Astrocyte (in vitro differentiated cells and primary cell): Measurements from ENCODE around the gene VAC14. TPM values are rescaled to one million over a fixed set of nuclear protein-coding genes. Genes with fewer than 3 reads are reported as not detected.

ENCODE experiments used
- DNase-seq: peaks from one replicate; pipeline ENCODE4 v3.0.0-alpha.2; 2010; ENCODE audit warnings: low read depth
- FAIRE-seq: peaks from 2 replicates; lab custom pipeline; 2011; peaks lifted over from hg19 to GRCh38; lab: Jason Lieb, UNC
- H2AFZ ChIP-seq: 2 replicates; pipeline ENCODE4 v1.6.0; 2012; ENCODE audit warnings: low read depth, low read length, inconsistent platforms
- H3K27ac ChIP-seq: 2 replicates; pipeline ENCODE4 v1.5.1; 2011; ENCODE audit warnings: low read depth, low read length, inconsistent platforms
- H3K27me3 ChIP-seq: 2 replicates; pipeline ENCODE4 v1.6.0; 2011; ENCODE audit warnings: low read length, inconsistent platforms; ENCODE audit not compliant: insufficient read depth
- H3K36me3 ChIP-seq: 2 replicates; pipeline ENCODE4 v1.5.1; 2011; ENCODE audit warnings: low read length, inconsistent platforms; ENCODE audit not compliant: insufficient read depth
- H3K4me1 ChIP-seq: 2 replicates; pipeline ENCODE4 v1.5.1; 2011; ENCODE audit warnings: low read length, inconsistent platforms; ENCODE audit not compliant: insufficient read depth
- H3K4me2 ChIP-seq: 2 replicates; pipeline ENCODE4 v1.6.0; 2012; ENCODE audit warnings: low read length, inconsistent platforms
- H3K4me3 ChIP-seq: 2 replicates; pipeline ENCODE4 v1.5.1; 2011; ENCODE audit warnings: low read depth, mild to moderate bottlenecking, low read length, inconsistent platforms; ENCODE audit not compliant: insufficient read depth
- H3K79me2 ChIP-seq: 2 replicates; pipeline ENCODE4 v1.6.0; 2012; ENCODE audit warnings: mild to moderate bottlenecking, low read length, inconsistent platforms; ENCODE audit not compliant: insufficient read depth
- H3K9ac ChIP-seq: 2 replicates; pipeline ENCODE4 v1.6.0; 2012; ENCODE audit warnings: mild to moderate bottlenecking, low read length, inconsistent platforms
- H3K9me3 ChIP-seq: 2 replicates; pipeline ENCODE4 v1.5.1; 2012; ENCODE audit warnings: low read depth, mild to moderate bottlenecking, low read length, inconsistent platforms; ENCODE audit not compliant: insufficient read depth
- H4K20me1 ChIP-seq: 2 replicates; pipeline ENCODE4 v1.6.0; 2012; ENCODE audit warnings: low read length, inconsistent platforms; ENCODE audit not compliant: insufficient read depth
- H3K27ac Mint-ChIP-seq: one replicate; pipeline ENCODE4 v1.8.0; 2021; ENCODE audit warnings: mild to moderate bottlenecking, mixed read lengths; ENCODE audit not compliant: unreplicated experiment
- H3K27me3 Mint-ChIP-seq: one replicate; pipeline ENCODE4 v1.8.0; 2021; ENCODE audit warnings: low read depth, mixed read lengths; ENCODE audit not compliant: unreplicated experiment
- H3K36me3 Mint-ChIP-seq: one replicate; pipeline ENCODE4 v1.8.0; 2021; ENCODE audit warnings: low read depth, mixed read lengths; ENCODE audit not compliant: unreplicated experiment
- H3K4me1 Mint-ChIP-seq: one replicate; pipeline ENCODE4 v1.8.0; 2021; ENCODE audit warnings: low read depth, mixed read lengths; ENCODE audit not compliant: unreplicated experiment
- H3K4me3 Mint-ChIP-seq: one replicate; pipeline ENCODE4 v1.8.0; 2021; ENCODE audit warnings: mild to moderate bottlenecking, moderate library complexity, mixed read lengths; ENCODE audit not compliant: unreplicated experiment
- H3K9me3 Mint-ChIP-seq: one replicate; pipeline ENCODE4 v1.8.0; 2021; ENCODE audit warnings: mild to moderate bottlenecking, mixed read lengths; ENCODE audit not compliant: unreplicated experiment
- EZH2 ChIP-seq: IDR thresholded peaks from 2 replicates; pipeline ENCODE4 v1.6.1; 2012; ENCODE audit warnings: mild to moderate bottlenecking, low read length, inconsistent platforms; ENCODE audit not compliant: insufficient read depth
- total RNA-seq: library from RNA; stranded (reverse); gene quantifications from 2 replicates; pipeline ENCODE4 v1.2.1, GENCODE V29; 2021
- TF ChIP-seq, protein P1 (sequence below): IDR thresholded peaks from 2 replicates; pipeline ENCODE4 v1.5.1; 2011; ENCODE audit warnings: low read depth, mild to moderate bottlenecking, inconsistent platforms, low read length, moderate library complexity; ENCODE audit not compliant: insufficient read depth

The VAC14 gene
- total RNA-seq, 1 donor from 2014 or later, result 27.8 TPM

DNA sequence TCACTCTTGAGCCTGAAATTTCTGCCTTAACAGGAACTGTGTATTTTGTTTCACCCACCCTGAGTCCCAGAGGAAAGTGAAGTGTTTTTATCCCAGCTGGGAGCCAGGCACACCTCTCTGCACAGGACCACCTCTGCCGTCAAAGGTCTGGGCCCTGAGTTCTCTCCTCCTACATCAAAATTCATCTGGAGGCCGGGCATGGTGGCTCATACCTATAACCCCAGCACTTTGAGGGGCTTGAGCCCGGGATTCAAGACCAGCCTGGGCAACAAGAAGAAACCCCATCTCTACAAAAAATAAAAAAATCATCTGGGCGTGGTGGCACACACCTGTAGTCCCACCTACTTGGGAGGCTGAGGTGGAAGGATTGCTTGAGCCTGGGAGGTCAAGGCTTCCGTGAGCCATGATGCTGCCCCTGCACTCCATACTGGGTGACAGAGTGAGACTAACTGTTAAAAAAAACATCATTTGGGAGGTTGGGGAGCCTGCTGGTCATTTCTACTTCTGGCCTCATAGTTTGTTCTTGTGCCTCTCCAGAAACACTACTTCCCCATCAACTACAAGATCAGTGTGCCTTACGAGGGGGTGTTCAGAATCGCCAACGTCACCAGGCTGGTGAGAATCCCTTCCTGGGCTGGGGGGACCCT is 144.8 kb downstream of the VAC14 start:
- Mint-ChIP-seq H3K27ac (no peak overlapping the region), H3K36me3 (no peaks in the 10 kb centered on the region), H3K27me3 (peaks cover 7% of the 10 kb centered on the region), H3K9me3 (no peaks in the 10 kb centered on the region), H3K4me3 (no peak overlapping the region), H3K4me1 (peaks cover 8% of the 10 kb centered on the region)
- Histone ChIP-seq H3K4me2 (no peak overlapping the region), H3K27me3 (no peaks in the 10 kb centered on the region), H3K4me3 (no peak overlapping the region), H3K79me2 (no peaks in the 10 kb centered on the region), H3K9me3 (no peaks in the 10 kb centered on the region), H3K36me3 (no peaks in the 10 kb centered on the region), H4K20me1 (no peaks in the 10 kb centered on the region), H2AFZ (no peak overlapping the region), H3K27ac (no peak overlapping the region), H3K9ac (no peak overlapping the region), H3K4me1 (peaks cover 11% of the 10 kb centered on the region)
- FAIRE-seq, result no peak
- DNase-seq, result no peak
- TF ChIP-seq EZH2, result no peak
- TF ChIP-seq, protein P1, sequence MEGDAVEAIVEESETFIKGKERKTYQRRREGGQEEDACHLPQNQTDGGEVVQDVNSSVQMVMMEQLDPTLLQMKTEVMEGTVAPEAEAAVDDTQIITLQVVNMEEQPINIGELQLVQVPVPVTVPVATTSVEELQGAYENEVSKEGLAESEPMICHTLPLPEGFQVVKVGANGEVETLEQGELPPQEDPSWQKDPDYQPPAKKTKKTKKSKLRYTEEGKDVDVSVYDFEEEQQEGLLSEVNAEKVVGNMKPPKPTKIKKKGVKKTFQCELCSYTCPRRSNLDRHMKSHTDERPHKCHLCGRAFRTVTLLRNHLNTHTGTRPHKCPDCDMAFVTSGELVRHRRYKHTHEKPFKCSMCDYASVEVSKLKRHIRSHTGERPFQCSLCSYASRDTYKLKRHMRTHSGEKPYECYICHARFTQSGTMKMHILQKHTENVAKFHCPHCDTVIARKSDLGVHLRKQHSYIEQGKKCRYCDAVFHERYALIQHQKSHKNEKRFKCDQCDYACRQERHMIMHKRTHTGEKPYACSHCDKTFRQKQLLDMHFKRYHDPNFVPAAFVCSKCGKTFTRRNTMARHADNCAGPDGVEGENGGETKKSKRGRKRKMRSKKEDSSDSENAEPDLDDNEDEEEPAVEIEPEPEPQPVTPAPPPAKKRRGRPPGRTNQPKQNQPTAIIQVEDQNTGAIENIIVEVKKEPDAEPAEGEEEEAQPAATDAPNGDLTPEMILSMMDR, result no peak

DNA sequence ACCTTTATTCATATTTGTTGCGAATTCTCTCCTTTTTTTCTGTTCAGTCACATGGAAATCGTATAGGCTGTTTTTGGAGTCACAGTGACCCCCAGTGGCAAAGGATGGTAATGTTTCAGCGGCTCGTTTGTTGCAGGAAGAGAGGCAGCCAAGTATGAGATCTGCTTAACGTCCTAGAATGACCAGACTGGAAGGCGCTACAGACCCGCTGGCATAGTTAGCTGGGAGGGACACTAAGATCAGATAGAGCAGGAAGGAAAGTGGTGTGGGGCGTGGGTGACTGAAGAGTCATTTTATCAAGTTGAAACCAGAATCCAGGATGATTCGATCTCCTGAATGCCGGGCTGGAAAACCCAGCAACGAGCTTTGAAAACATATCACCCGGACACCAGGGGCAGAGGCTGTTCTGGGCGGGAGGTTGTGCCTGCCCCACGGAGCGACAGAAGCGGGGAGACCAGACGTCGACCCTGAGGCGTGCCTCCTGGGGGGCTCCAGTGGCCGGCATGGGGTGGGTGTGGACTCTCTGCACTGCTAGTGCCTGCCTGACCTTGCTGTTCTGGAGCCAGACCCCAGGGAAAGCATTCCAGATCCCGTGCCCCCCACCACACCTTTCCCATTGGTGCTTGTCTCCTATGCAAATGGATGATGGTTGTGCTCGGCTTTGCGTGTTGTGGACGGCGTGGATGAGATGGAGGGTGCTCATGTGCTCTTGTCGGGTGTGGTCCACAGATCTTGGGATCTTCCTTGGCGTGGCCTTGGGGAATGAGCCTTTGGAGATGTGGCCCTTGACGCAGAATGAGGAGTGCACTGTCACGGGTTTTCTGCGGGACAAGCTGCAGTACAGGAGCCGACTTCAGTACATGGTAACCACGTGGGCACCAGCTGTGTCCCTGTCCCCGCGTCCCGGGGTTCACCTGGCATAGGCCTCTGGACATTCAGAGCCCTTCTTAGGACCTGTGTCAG is 146.9 kb downstream of the VAC14 start:
- TF ChIP-seq EZH2, result no peak
- TF ChIP-seq, protein P1, result peak; percentile 96
- no peak overlapping the region for H3K4me3 Mint-ChIP-seq
- Histone ChIP-seq H3K4me1 (peaks cover 12% of the 10 kb centered on the region), H3K36me3 (no peaks in the 10 kb centered on the region), H3K27me3 (no peaks in the 10 kb centered on the region), H3K9ac (peak overlapping the region; percentile 52), H4K20me1 (no peaks in the 10 kb centered on the region), H3K9me3 (no peaks in the 10 kb centered on the region), H2AFZ (peak overlapping the region; percentile 93), H3K4me3 (peak overlapping the region; percentile 43), H3K27ac (no peak overlapping the region), H3K4me2 (peak overlapping the region; percentile 84), H3K79me2 (no peaks in the 10 kb centered on the region)
- peaks cover 7% of the 10 kb centered on the region for H3K27me3 Mint-ChIP-seq
- H3K9me3 Mint-ChIP-seq, result no peaks in the 10 kb centered on the region
- peak overlapping the region; percentile 64 for H3K27ac Mint-ChIP-seq
- DNase-seq (peak; percentile 52), FAIRE-seq (peak; percentile 87)
- no peaks in the 10 kb centered on the region for H3K36me3 Mint-ChIP-seq
- H3K4me1 Mint-ChIP-seq, result peaks cover 8% of the 10 kb centered on the region
